ENCODE results near the gene ZMYND8.

The ZMYND8 gene

DNA sequence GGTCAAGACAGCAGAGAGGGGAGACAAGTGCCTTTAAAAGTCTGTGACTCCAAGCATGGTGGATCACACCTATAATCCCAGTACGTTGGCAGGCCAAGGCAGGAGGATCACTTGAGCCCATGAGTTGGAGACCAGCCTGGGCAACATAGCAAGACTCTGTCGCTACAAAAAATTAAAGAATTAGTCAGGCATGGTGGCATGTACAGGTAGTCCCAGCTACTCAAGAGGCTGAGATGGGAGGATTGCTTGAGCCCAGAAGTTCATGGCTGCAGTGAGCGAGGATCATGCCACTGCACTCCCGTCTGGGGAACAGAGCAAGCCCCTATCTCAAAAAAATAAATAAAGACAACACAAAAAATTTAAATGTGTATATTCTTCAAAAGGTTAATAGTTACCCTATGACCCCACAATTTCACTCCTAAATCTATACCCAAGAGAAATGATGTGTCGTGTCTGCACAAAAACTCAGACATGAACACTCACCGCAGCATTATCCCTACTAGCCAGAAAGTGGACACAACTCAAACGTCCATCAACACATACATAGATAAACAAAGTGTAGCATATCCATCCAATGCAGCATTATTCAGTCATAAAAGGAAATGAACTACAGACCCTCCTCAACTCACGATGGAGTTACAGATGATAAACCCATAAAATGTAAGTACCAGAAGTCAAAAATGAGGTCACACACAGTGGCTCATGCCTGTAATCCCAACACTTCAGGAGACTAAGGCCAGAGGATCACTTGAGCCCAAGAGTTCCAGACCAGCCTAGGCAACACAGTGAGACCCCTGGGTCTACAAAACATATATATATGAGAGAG, 23.9 kb downstream of the ZMYND8 start:
- DNase-seq (ENCODE audit: low spot score): no peak

DNA sequence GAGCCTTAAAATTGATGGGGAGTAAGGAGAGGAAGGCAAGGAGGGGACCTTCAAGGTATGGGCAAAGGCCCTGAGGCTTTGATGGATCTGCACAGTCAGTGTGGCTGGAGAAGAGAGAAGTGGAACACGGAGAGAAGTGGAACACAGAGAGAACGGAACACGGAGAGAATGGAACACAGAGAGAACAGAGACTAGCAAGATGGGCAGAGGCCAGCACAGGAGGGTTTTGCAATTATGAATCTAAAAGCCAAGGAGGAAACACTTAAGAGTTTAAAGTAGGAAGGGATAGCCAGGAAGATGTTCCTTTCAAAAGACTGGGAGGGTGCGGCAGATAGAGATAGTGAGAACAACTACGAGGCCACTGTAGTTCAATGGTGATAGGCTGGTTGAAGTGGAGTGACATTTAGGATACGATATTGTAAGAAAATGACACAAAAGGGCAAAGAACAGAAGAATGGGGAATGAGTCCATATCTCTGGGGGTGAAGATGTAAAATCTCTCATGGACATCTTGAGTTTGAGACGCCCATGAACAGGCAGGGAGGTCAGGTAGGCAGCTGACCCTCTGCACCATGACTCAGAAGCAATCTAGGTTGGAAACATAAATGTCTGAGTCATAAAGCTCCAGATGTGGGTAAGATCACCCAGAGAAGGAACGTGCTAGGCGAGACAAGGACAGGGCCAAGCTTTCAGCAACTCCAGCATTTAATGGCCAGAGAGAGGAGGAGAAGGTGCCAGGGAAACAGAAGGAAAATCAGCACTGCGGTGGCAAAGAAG, 25.4 kb downstream of the ZMYND8 start:
- DNase-seq (ENCODE audit: low spot score): no peak

DNA sequence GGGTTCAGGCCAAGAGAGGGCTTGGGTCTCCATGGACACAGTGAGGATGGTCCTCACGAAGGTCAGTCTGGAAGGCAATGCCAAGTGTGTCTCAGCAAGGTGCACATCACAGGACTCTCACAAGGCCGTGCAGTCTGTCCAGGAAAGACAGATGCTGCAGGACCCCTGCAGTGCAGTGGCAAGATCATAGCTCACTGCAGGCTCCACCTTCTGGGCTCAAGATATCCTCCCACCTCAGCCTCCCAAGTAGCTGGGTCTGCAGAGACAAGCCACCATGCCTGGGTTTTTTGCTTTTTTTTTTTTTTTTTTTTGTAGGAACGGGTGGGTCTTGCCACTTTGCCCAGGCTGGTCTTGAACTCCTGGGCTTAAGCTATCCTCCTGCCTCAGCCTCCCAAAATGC, 26.4 kb downstream of the ZMYND8 start:
- DNase-seq (ENCODE audit: low spot score): no peak

DNA sequence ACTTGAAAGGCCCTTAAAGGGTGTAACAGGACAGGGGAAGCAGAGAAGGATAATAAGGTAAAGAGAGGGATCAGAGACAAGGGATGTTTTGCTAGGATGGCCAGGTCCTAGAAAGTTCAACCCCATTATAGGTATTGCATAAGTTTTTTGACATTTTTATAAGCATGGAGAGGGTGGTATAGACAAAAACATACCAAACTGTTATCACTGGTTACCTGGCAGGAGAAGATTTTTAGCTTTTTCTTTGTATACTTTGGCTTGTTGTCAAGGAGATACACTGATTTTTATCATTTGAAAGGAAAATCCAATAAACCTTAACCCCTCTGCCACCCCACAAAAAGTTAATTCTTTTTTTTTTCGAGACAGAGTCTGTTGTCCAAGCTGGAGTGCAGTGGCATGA, 28.4 kb downstream of the ZMYND8 start:
- DNase-seq (ENCODE audit: low spot score): no peak

- no peak for DNase-seq (ENCODE audit: low spot score)
Observed at GRCh38 chr20:47327711-47328110, 28.8 kb downstream of the ZMYND8 start.

DNA sequence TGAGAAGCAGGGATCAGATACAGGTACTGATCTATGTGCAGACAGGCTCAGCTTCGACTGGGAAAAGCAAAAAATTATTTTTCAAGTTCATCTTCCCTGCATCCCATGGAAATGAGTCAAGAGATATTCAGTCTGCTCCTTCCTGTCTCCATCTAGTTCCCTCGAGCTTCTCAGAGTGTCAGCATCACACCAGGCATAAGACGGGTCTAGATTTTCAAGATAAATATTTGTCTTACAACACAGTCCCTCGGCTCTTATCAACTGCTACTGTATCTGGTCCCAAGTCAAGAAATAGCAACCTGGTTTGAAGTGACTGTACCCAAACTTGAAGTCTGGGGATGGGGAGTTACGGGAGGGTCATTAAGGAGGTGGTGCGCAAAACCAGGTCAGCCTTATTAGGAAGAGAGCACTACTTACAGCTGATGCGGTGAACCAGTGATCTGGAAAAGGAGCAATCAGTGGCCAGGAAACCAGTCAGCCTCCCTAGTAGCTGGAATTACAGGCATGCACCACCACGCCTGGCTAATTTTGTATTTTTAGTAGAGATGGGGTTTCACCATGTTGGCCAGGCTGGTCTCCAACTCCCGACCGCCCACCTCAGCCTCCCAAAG, 29.7 kb downstream of the ZMYND8 start:
- no peak for DNase-seq (ENCODE audit: low spot score)

GRCh38 chr20:47325242-47325641, 31.3 kb downstream of the ZMYND8 start:
- DNase-seq (ENCODE audit: low spot score): no peak

DNA sequence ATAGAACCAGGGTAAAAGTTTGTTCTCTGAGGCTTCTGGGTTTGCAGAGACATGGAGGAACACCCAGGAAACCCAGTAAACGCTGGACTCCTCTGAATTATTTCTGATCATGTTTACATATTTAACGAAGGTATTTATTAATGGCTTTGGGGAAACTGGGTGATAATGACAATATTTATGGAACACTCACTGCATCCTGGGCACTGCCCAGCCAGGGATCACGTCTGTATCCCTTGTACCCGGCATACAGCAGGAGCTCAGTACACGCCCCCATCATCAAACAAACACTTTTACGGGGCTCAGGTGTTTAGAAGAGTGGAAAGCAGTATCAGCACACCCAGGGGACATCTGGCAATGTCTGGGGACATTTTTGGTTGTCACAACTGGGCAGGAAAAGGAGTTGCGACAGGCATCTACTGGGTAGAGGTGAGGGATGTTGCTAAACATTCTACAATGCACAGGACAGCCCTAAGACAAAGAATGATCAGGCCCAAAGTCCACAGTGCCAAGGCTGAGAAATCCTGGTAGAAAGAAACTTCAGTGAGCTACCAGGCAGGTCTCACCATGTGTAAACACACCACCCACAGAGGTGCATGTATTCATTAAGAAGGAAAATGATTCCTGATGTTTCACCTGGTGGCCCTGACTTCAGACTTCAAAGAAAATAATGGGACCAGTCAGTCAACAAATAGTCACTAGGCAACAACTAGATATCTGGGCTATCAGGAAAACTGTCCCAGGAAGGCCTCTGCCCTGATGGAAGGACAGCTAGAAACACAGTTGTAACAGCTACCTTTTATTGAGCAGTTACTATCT, 35.3 kb downstream of the ZMYND8 start:
- DNase-seq (ENCODE audit: low spot score): no peak

- no peak for DNase-seq (ENCODE audit: low spot score)
Observed at GRCh38 chr20:47319517-47320252, 36.8 kb downstream of the ZMYND8 start.

- DNase-seq (ENCODE audit: low spot score): no peak
Observed at GRCh38 chr20:47318586-47319516, 37.6 kb downstream of the ZMYND8 start.

GRCh38 chr20:47318027-47318585, 38.4 kb downstream of the ZMYND8 start:
- no peak for DNase-seq (ENCODE audit: low spot score)

GRCh38 chr20:47317127-47317895, 39.2 kb downstream of the ZMYND8 start:
- DNase-seq (ENCODE audit: low spot score): peak; percentile 55

DNA sequence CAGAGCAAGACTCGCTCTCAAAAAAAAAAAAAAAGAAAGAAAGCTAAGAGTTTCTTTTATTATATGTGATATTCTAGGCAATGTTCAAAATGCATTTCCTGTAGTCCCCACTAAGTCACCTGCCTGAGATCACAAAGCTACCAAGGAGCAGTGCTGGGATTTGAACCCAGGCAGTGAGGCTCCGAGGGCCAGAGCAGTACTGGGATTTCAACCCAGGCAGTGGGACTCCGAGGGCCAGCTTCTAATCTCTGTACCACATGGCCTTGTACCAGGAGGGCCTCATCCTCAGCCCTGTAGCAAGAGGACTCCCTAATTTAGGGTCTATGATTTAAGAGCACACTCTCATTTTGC, 39.7 kb downstream of the ZMYND8 start:
- no peak for DNase-seq (ENCODE audit: low spot score)

- no peak for DNase-seq (ENCODE audit: low spot score)
Observed at GRCh38 chr20:47315339-47316056, 41.0 kb downstream of the ZMYND8 start.

DNA sequence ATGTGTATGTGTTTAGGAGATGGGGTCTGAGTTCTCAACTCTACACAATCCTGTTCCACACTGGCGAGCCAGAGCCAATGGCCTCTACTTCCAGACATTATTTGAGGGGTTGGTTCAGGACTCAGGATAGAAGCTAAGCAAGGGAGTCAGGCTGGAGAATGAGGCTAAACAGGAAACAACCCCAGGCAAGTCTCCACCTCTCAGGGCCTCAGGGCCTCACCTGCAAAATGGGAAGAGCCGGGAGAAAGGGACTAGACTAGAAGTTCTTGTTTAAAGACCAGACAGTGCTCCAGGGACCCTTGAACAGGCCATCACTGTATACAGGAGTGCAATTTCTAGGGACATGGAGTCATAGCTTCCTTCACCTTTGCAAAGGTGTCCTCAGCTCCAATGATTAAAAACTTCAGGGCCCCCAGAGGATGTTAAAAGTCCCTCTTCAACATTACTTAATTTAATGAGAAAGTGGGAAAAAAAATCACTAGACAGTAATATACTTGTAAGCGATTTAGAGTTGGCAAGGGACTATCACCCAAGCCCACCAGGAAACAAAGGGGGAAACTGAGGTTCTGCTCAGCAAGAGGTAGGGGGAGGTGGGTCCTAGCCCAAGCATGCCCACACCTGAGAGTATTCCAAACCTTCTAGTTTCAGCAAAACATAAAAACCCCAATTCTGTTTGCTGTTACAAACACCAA, 41.7 kb downstream of the ZMYND8 start:
- no peak for DNase-seq (ENCODE audit: low spot score)

DNA sequence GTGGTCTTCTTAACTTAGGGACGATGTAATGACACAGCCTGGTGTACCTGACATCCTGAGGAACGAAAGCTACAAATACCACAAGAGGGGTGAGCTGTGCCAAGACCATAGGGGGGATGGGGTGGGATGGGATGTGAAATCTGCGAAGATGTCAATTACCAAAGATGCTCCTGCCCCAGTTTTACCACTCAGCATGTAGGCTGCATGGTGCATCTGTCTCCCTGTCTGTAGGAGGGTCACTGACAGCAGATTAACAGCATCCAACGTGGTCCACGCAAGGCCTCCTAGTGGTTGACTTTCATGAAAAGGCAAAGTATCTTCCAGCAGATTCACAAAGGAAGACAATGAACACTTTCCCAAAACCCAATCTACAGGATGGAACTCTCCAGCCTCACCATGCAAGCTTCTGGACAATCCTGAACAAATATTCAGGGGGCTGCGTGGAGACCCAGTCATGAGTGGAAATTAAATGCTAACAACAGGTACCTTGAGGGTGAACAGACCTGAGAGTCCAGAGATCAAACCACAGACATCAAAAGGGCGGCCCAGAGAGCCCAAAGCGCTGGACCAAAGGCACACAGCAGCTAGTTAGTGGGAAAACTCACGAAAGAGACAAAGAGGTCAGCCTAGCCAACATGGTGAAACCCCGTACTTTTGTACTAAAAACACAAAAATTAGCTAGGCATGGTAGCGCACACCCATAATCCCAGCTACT, 44.4 kb downstream of the ZMYND8 start:
- DNase-seq (ENCODE audit: low spot score): no peak

- DNase-seq (ENCODE audit: low spot score): no peak
Observed at GRCh38 chr20:47311211-47311610, 45.3 kb downstream of the ZMYND8 start.
